Ovary (tissue), 3 donors: ENCODE results near the gene NCOA5.

Source experiments
- CTCF ChIP-seq, 3 donors: fragments of 450-650 bp in 2 of 3; fragments of 200-600 bp in 1 of 3; IDR thresholded peaks; one replicate each; pipeline versions ENCODE4 v1.5.1 to v1.8.0; 2016 to 2022; ENCODE audit warnings: antibody characterized with exemption in 3 of 3, mild to moderate bottlenecking in 1 of 3
- EP300 ChIP-seq: sonication (generic); formaldehyde crosslinking; IDR thresholded peaks from one replicate; pipeline ENCODE4 v1.6.1; 2017; ENCODE audit warnings: antibody characterized with exemption
- POLR2A ChIP-seq: fragments of 450-650 bp; IDR thresholded peaks from one replicate; pipeline ENCODE4 v1.6.1; 2017; ENCODE audit warnings: antibody characterized with exemption, mild to moderate bottlenecking, moderate library complexity
- donor health status: DM: no; HTN: no; CAD: no.

GRCh38 chr20:46084805-46085178 lies 5.0 kb downstream of the NCOA5 start:
- TF ChIP-seq POLR2A = no peak
- TF ChIP-seq CTCF (IDR thresholded peaks at IDR 0.05) = no peak
- TF ChIP-seq EP300 = no peak
